SH-SY5Y (cell line): ENCODE data around the gene NUP37.

ENCODE experiments used
- GATA2 ChIP-seq: IDR thresholded peaks from 2 replicates; pipeline ENCODE4 v1.6.1; 2011; ENCODE audit warnings: mild to moderate bottlenecking, low read depth, low read length
- GATA3 ChIP-seq: IDR thresholded peaks from 2 replicates; pipeline ENCODE4 v1.6.1; 2011; ENCODE audit warnings: low read depth, mild to moderate bottlenecking, low read length, moderate library complexity

NUP37 gene

GRCh38 chr12:102080842-102081241 lies 39.1 kb downstream of the NUP37 start:
- no peak for TF ChIP-seq GATA3
- TF ChIP-seq GATA2, result no peak

- TF ChIP-seq GATA2 (no peak), GATA3 (no peak)
These were observed 50.2 kb downstream of the NUP37 start for GRCh38 chr12:102069707-102070106.

- TF ChIP-seq GATA3 (no peak), GATA2 (no peak)
These were observed 52.2 kb downstream of the NUP37 start for GRCh38 chr12:102067574-102068258.

- TF ChIP-seq GATA2, result no peak
- TF ChIP-seq GATA3, result no peak
These were observed 55.4 kb downstream of the NUP37 start for GRCh38 chr12:102064476-102064875.

- TF ChIP-seq GATA2 (no peak), GATA3 (no peak)
These were observed 56.8 kb downstream of the NUP37 start for GRCh38 chr12:102063069-102063468.

- TF ChIP-seq GATA3 (no peak), GATA2 (no peak)
These were observed 57.5 kb downstream of the NUP37 start for GRCh38 chr12:102062419-102062806.

- TF ChIP-seq GATA2 (no peak), GATA3 (no peak)
These were observed 58.1 kb downstream of the NUP37 start, which contains the start of gene WASHC3 for GRCh38 chr12:102061560-102062418. WASHC3 (minus strand) TSS chr12:102061991; CDS start chr12:102061962, 29 bp downstream.

GRCh38 chr12:102061096-102061559 lies 58.8 kb downstream of the NUP37 start:
- no peak for TF ChIP-seq GATA2
- TF ChIP-seq GATA3, result no peak

GRCh38 chr12:102059343-102059742 lies 60.6 kb downstream of the NUP37 start:
- TF ChIP-seq GATA3, result no peak
- TF ChIP-seq GATA2, result no peak

- TF ChIP-seq GATA3 (no peak), GATA2 (no peak)
These were observed 65.6 kb downstream of the NUP37 start for GRCh38 chr12:102054345-102054744.

GRCh38 chr12:102053062-102053349 lies 66.9 kb downstream of the NUP37 start:
- TF ChIP-seq GATA3 (no peak), GATA2 (no peak)

- no peak for TF ChIP-seq GATA2
These were observed 67.5 kb downstream of the NUP37 start for GRCh38 chr12:102052192-102053061.

GRCh38 chr12:102051431-102051965 lies 68.4 kb downstream of the NUP37 start:
- TF ChIP-seq GATA2 (no peak), GATA3 (no peak)
